Epithelial cell of esophagus (primary cell): ENCODE results near the gene NAALADL2.

Source experiments
- DNase-seq: peaks from one replicate; pipeline ENCODE4 v3.0.0; 2010; ENCODE audit warnings: low read depth
- H3K4me3 ChIP-seq: 2 replicates; pipeline ENCODE4 v1.5.1; 2011; ENCODE audit warnings: mild to moderate bottlenecking, low read length, control low read depth
- CTCF ChIP-seq: IDR thresholded peaks from 2 replicates; pipeline ENCODE4 v1.5.1; 2011; ENCODE audit warnings: low read depth, mild to moderate bottlenecking, low read length, control low read depth, inconsistent platforms; ENCODE audit not compliant: insufficient read depth; ENCODE audit errors: missing control alignments

Gene NAALADL2

DNA sequence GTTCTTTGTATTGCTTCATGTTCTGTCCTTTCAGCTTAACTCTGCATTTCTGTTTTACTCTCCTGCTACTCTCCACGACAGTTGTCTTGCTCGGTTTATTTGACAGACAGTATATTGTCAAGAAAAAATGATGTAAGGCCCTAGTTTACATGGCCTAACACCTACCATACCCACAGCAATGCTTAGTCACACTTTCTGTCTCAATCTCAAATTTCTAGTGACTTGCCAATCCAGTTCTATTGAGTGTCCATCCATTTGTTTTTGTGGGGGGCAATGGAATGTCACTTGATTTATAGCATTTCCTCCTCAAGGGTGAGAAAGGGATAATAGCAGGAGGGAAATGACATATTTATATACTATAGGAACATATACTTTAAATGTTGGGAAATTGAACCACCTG, 676.2 kb downstream of the NAALADL2 start:
- no peak overlapping the region for H3K4me3 ChIP-seq
- TF ChIP-seq CTCF: no peak
- peak; percentile 53 for DNase-seq

GRCh38 chr3:175546115-175546514, 687.0 kb downstream of the NAALADL2 start:
- H3K4me3 ChIP-seq: no peak overlapping the region
- TF ChIP-seq CTCF: no peak
- DNase-seq: no peak

- DNase-seq: no peak
- TF ChIP-seq CTCF: no peak
- no peak overlapping the region for H3K4me3 ChIP-seq
Observed at GRCh38 chr3:175552929-175553328, 693.8 kb downstream of the NAALADL2 start.

DNA sequence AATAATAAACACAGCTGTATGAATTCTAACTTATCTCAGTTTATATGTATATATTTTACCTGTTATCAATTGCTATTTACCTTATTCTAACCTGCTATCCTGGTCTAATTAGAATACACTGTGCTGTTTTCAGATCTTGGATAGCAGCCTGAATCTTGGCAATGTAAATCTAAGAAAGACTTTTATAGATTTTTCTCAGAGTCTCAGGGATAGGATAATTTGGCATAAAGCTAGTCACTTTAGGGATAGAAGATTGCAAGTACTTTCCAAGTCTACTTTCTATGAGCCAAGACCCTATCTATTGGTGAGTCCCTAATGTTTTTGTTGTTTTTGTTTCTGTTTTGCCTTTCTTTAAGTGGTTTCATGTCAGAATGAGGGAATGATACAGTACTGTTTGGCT, 695.7 kb downstream of the NAALADL2 start:
- no peak overlapping the region for H3K4me3 ChIP-seq
- no peak for TF ChIP-seq CTCF
- no peak for DNase-seq

DNA sequence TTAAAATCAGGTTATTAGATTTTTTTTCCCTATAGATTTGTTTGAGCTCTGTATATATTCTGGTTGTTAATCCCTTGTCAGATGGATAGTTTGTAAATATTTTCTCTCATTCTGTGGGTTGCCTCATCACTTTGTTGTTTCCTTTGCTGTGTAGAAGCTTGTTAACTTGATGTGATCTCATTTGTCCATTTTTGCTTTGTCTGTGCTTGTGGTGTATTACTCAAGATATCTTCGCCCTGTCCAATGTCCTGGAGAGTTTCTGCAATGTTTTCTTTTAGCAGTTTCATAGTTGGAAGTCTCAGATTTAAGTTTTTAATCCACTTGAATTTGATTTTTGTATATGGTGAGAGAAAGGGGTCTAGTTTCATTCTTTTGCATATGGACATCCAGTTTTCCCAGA, 699.1 kb downstream of the NAALADL2 start:
- H3K4me3 ChIP-seq: no peak overlapping the region
- no peak for TF ChIP-seq CTCF
- peak; percentile 70 for DNase-seq

DNA sequence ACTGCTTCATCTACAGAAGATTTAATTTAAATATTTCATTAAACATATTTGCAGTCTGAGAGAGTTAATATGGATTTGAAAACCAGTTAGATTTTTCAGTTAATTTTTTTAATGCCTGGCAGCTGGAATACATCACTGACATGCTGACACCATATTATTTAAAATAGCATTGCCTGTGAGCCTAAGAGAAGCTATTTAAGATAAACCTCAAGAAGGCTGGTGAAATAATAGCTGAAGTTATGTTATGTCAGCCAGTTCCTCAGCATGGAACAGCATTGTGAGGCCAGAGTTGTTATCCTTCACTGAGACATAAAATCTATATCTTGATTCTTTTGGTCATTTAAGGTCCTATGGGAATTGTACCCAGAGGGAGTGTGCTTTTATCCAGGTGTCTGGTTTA, 705.2 kb downstream of the NAALADL2 start:
- H3K4me3 ChIP-seq: no peak overlapping the region
- no peak for DNase-seq
- no peak for TF ChIP-seq CTCF

DNA sequence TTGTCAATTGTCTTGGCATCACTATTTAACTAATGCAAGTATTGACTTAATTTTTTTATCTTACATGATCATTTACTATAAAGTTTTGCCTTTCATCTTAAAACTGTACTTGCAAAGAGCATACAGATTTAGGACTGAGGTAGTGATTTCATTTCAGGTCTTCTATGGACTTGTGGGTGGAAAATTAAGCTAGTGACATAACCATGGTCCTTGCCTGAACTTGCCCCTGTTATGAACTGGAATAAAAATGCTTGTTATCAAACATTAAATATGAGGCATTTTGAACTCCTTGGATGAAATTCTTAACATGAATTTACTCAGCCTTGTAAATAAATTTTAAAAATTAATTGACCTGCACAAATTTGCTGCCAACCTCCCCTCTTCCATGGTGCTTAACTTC, 712.0 kb downstream of the NAALADL2 start:
- no peak for TF ChIP-seq CTCF
- H3K4me3 ChIP-seq: no peak overlapping the region
- DNase-seq: peak; percentile 68
